Ishikawa (cell line): ENCODE data around the gene STEEP1.

Source experiments
- CEBPB ChIP-seq: IDR thresholded peaks from 2 replicates; pipeline ENCODE4 v1.6.1; 2012
- CREB1 ChIP-seq: IDR thresholded peaks from 2 replicates; pipeline ENCODE4 v1.6.1; 2012; ENCODE audit warnings: low read depth
- EGR1 ChIP-seq: IDR thresholded peaks from 2 replicates; pipeline ENCODE4 v1.6.1; 2012
- EP300 ChIP-seq: IDR thresholded peaks from 2 replicates; pipeline ENCODE4 v1.6.1; 2012; ENCODE audit warnings: borderline replicate concordance
- FOXM1 ChIP-seq: IDR thresholded peaks from 2 replicates; pipeline ENCODE4 v1.6.1; 2012; ENCODE audit warnings: low read depth, borderline replicate concordance
- NFIC ChIP-seq: IDR thresholded peaks from 2 replicates; pipeline ENCODE4 v1.6.1; 2012
- RAD21 ChIP-seq: IDR thresholded peaks from 2 replicates; pipeline ENCODE4 v1.6.1; 2012; ENCODE audit warnings: low read depth
- REST ChIP-seq: IDR thresholded peaks from 2 replicates; pipeline ENCODE4 v1.6.1; 2012; ENCODE audit warnings: low read depth, mild to moderate bottlenecking
- TAF1 ChIP-seq: IDR thresholded peaks from 2 replicates; pipeline ENCODE4 v1.6.1; 2012; ENCODE audit warnings: low read depth, mild to moderate bottlenecking
- TCF12 ChIP-seq: IDR thresholded peaks from 2 replicates; pipeline ENCODE4 v1.6.1; 2012; ENCODE audit warnings: low read depth
- TEAD4 ChIP-seq: IDR thresholded peaks from 2 replicates; pipeline ENCODE4 v1.6.1; 2012
- YY1 ChIP-seq: IDR thresholded peaks from 2 replicates; pipeline ENCODE4 v1.6.1; 2012; ENCODE audit warnings: low read depth
- ZBTB7A ChIP-seq: IDR thresholded peaks from 2 replicates; pipeline ENCODE4 v1.6.1; 2012; ENCODE audit warnings: low read depth
- TF ChIP-seq, protein P1 (sequence below): IDR thresholded peaks from 2 replicates; pipeline ENCODE4 v1.6.1; 2012
- TF ChIP-seq, protein P2 (sequence below): IDR thresholded peaks from 2 replicates; pipeline ENCODE4 v1.6.1; 2012

STEEP1 gene

GRCh38 chrX:119605464-119606279 is 40.5 kb upstream of the STEEP1 start:
- TF ChIP-seq TEAD4 (no peak), TCF12 (no peak), CEBPB (no peak), NFIC (no peak), RAD21 (no peak), YY1 (no peak), EGR1 (no peak), CREB1 (no peak), ZBTB7A (no peak)
- TF ChIP-seq, protein P1, sequence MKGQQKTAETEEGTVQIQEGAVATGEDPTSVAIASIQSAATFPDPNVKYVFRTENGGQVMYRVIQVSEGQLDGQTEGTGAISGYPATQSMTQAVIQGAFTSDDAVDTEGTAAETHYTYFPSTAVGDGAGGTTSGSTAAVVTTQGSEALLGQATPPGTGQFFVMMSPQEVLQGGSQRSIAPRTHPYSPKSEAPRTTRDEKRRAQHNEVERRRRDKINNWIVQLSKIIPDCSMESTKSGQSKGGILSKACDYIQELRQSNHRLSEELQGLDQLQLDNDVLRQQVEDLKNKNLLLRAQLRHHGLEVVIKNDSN, result no peak
- TF ChIP-seq, protein P2, sequence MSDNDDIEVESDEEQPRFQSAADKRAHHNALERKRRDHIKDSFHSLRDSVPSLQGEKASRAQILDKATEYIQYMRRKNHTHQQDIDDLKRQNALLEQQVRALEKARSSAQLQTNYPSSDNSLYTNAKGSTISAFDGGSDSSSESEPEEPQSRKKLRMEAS, result no peak

DNA sequence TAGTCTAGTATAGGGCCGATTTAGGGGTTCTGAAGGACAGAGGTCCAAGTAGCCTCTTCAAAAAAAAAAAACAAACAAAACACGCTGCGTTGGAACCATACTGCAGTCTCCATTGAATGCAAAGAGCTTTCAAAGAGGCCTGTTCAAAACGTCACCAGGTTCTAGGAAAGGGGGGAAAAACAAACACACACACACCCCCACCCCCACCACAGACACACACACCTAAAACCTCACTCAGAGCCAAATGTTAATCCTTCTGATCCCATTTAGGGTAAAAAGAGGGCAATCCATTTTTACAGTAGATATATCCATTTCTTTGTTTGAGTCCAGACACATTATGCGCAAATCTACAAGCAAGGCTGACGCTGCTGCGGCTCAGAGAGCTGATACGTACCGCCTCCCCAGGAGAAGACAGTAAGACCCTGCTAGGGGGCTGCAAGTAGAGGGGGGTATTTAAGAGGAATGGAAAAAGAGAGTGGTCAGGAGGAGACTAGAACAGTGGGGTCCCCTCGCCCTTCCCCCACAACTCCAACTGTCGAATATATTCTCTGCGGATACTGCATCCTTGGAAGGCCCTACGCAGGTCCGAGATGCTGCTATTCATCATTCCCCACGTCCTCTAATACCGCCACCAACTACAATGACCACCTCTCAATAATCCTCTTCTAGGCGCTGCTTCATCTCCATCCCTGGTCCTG is 39.7 kb upstream of the STEEP1 start:
- TF ChIP-seq CEBPB, result no peak
- no peak for TF ChIP-seq TEAD4
- no peak for TF ChIP-seq ZBTB7A
- TF ChIP-seq REST, result no peak
- TF ChIP-seq FOXM1, result no peak
- no peak for TF ChIP-seq TAF1
- TF ChIP-seq EGR1, result no peak

GRCh38 chrX:119602701-119603255 is 37.6 kb upstream of the STEEP1 start:
- TF ChIP-seq, protein P1, result no peak
- TF ChIP-seq FOXM1 (no peak), YY1 (no peak)

- TF ChIP-seq FOXM1, result no peak
Measured at GRCh38 chrX:119589810-119590209, 24.6 kb upstream of the STEEP1 start.

DNA sequence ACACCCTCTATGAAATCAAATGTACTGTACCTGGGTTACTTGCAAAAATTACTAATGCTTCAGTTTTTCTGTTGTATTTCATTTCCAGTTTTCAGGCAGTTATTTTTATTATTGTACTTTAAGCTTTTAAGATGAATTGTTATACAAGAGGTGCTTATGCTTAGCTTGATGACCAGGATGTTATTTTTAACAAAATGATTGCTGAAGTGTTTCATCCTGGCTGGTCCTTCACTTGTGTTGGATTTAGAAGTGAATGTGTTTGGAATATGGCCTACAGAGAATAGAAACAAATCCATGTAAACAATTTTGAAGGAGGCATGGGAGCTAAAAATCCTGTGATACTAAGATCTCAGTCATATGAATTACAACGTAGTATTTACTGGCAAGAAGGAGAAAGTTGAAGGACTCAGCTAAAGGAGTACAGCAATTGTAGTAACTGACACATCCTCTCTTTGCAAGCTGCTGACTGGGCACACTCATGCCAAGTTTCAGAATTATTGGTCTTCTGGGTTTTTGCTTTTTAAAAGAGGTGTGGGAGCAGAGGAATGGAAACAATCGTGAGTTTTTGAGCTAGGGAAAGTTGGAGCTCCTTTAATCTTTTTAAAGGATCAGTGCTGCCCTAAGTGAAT is 18.3 kb upstream of the STEEP1 start:
- TF ChIP-seq TEAD4 (no peak), EP300 (no peak), TAF1 (no peak), TCF12 (no peak), EGR1 (no peak), FOXM1 (no peak), ZBTB7A (no peak), REST (no peak), NFIC (no peak), CEBPB (no peak), CREB1 (no peak), RAD21 (no peak), YY1 (no peak)
- TF ChIP-seq, protein P1, result no peak
- TF ChIP-seq, protein P2, result no peak

GRCh38 chrX:119579414-119579813 is 14.2 kb upstream of the STEEP1 start:
- no peak for TF ChIP-seq TEAD4
- no peak for TF ChIP-seq TAF1
- TF ChIP-seq TCF12, result no peak
- no peak for TF ChIP-seq EP300
- TF ChIP-seq, protein P2, result no peak
- no peak for TF ChIP-seq CEBPB
- no peak for TF ChIP-seq REST
- no peak for TF ChIP-seq EGR1
- no peak for TF ChIP-seq NFIC
- TF ChIP-seq YY1, result no peak
- TF ChIP-seq RAD21, result no peak
- TF ChIP-seq CREB1, result no peak
- TF ChIP-seq ZBTB7A, result no peak
- TF ChIP-seq, protein P1, result no peak
- no peak for TF ChIP-seq FOXM1
